ENCODE results near the gene DIP2C.

Gene DIP2C

GRCh38 chr10:235915-236314, 453.6 kb downstream of the DIP2C start:
- Histone ChIP-seq H3K4me1 (ENCODE audit: insufficient read depth, low read length, poor library complexity, severe bottlenecking) (peaks cover 10% of the 10 kb centered on the region), H3K9me3 (ENCODE audit: insufficient read depth, low read depth, low read length) (no peaks in the 10 kb centered on the region), H3K4me3 (ENCODE audit: low read length, poor library complexity, severe bottlenecking) (no peak overlapping the region), H2AFZ (ENCODE audit: low read length) (no peak overlapping the region), H3K4me2 (ENCODE audit: low read depth, low read length, poor library complexity, severe bottlenecking) (peak overlapping the region; percentile 30), H3K9me2 (replicated peaks; ENCODE audit: low read depth, low read length) (no peaks in the 10 kb centered on the region), H4K20me1 (ENCODE audit: insufficient read depth, low read length, poor library complexity, severe bottlenecking) (no peaks in the 10 kb centered on the region), H3K27me3 (ENCODE audit: insufficient read depth, low read length, poor library complexity, severe bottlenecking) (no peaks in the 10 kb centered on the region), H3K9ac (ENCODE audit: low read depth, low read length, poor library complexity, severe bottlenecking) (no peak overlapping the region), H3K36me3 (ENCODE audit: insufficient read depth, low read length) (peaks cover 15% of the 10 kb centered on the region), H3F3A (ENCODE audit: low read depth) (no peaks in the 10 kb centered on the region), H3K79me2 (ENCODE audit: insufficient read depth, low read length) (no peaks in the 10 kb centered on the region)
- TF ChIP-seq EZH2phosphoT487 (IDR thresholded peaks at IDR 0.05; ENCODE audit: borderline replicate concordance): no peak
- TF ChIP-seq, protein P1, sequence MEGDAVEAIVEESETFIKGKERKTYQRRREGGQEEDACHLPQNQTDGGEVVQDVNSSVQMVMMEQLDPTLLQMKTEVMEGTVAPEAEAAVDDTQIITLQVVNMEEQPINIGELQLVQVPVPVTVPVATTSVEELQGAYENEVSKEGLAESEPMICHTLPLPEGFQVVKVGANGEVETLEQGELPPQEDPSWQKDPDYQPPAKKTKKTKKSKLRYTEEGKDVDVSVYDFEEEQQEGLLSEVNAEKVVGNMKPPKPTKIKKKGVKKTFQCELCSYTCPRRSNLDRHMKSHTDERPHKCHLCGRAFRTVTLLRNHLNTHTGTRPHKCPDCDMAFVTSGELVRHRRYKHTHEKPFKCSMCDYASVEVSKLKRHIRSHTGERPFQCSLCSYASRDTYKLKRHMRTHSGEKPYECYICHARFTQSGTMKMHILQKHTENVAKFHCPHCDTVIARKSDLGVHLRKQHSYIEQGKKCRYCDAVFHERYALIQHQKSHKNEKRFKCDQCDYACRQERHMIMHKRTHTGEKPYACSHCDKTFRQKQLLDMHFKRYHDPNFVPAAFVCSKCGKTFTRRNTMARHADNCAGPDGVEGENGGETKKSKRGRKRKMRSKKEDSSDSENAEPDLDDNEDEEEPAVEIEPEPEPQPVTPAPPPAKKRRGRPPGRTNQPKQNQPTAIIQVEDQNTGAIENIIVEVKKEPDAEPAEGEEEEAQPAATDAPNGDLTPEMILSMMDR (conservative IDR thresholded peaks at IDR 0.05; ENCODE audit: low read length): no peak

- Histone ChIP-seq H3K4me3 (ENCODE audit: low read length, poor library complexity, severe bottlenecking) (no peak overlapping the region), H3K9me2 (replicated peaks; ENCODE audit: low read depth, low read length) (no peaks in the 10 kb centered on the region), H3K79me2 (ENCODE audit: insufficient read depth, low read length) (no peaks in the 10 kb centered on the region), H3K9ac (ENCODE audit: low read depth, low read length, poor library complexity, severe bottlenecking) (no peak overlapping the region), H3K9me3 (ENCODE audit: insufficient read depth, low read depth, low read length) (no peaks in the 10 kb centered on the region), H3K4me2 (ENCODE audit: low read depth, low read length, poor library complexity, severe bottlenecking) (no peak overlapping the region), H3K36me3 (ENCODE audit: insufficient read depth, low read length) (peaks cover 11% of the 10 kb centered on the region), H2AFZ (ENCODE audit: low read length) (no peak overlapping the region), H3K4me1 (ENCODE audit: insufficient read depth, low read length, poor library complexity, severe bottlenecking) (peaks cover 10% of the 10 kb centered on the region), H4K20me1 (ENCODE audit: insufficient read depth, low read length, poor library complexity, severe bottlenecking) (no peaks in the 10 kb centered on the region), H3F3A (ENCODE audit: low read depth) (no peaks in the 10 kb centered on the region), H3K27me3 (ENCODE audit: insufficient read depth, low read length, poor library complexity, severe bottlenecking) (no peaks in the 10 kb centered on the region)
- TF ChIP-seq, protein P1 (conservative IDR thresholded peaks at IDR 0.05; ENCODE audit: low read length): no peak
- TF ChIP-seq EZH2phosphoT487 (IDR thresholded peaks at IDR 0.05; ENCODE audit: borderline replicate concordance): no peak
Measured at GRCh38 chr10:234708-235406, 454.6 kb downstream of the DIP2C start.

GRCh38 chr10:232878-233277, 456.6 kb downstream of the DIP2C start:
- no peak overlapping the region for H3K9ac ChIP-seq (ENCODE audit: low read depth, low read length, poor library complexity, severe bottlenecking)
- peaks cover 17% of the 10 kb centered on the region for H3K4me1 ChIP-seq (ENCODE audit: insufficient read depth, low read length, poor library complexity, severe bottlenecking)
- H3K27me3 ChIP-seq (ENCODE audit: insufficient read depth, low read length, poor library complexity, severe bottlenecking): no peaks in the 10 kb centered on the region
- no peaks in the 10 kb centered on the region for H3K9me2 ChIP-seq (replicated peaks; ENCODE audit: low read depth, low read length)
- H3K9me3 ChIP-seq (ENCODE audit: insufficient read depth, low read depth, low read length): no peaks in the 10 kb centered on the region
- H3K36me3 ChIP-seq (ENCODE audit: insufficient read depth, low read length): peaks cover 11% of the 10 kb centered on the region
- H3K4me2 ChIP-seq (ENCODE audit: low read depth, low read length, poor library complexity, severe bottlenecking): no peak overlapping the region
- TF ChIP-seq, protein P1 (conservative IDR thresholded peaks at IDR 0.05; ENCODE audit: low read length): no peak
- TF ChIP-seq EZH2phosphoT487 (IDR thresholded peaks at IDR 0.05; ENCODE audit: borderline replicate concordance): no peak
- H3K4me3 ChIP-seq (ENCODE audit: low read length, poor library complexity, severe bottlenecking): no peak overlapping the region
- H4K20me1 ChIP-seq (ENCODE audit: insufficient read depth, low read length, poor library complexity, severe bottlenecking): peaks cover 1% of the 10 kb centered on the region
- H2AFZ ChIP-seq (ENCODE audit: low read length): no peak overlapping the region
- no peaks in the 10 kb centered on the region for H3F3A ChIP-seq (ENCODE audit: low read depth)
- no peaks in the 10 kb centered on the region for H3K79me2 ChIP-seq (ENCODE audit: insufficient read depth, low read length)

All from Loucy (cell line).